HCT116 (cell line): ENCODE data around the gene DPF3. TPM values are rescaled to one million over a fixed set of nuclear protein-coding genes. Genes with fewer than 3 reads are reported as not detected.

ENCODE experiments used
- ATAC-seq: fragments of 200-7000 bp; cut with Tn5 transposase; 2 replicates; pipeline ENCODE4 v1.9.1; 2020; ENCODE audit warnings: mild to moderate bottlenecking, moderate library complexity
- BruUV-seq: library from RNA; stranded (reverse); fragments of 400-500 nt; replicated peaks from 2 replicates; lab custom pipeline; 2021; lab: Mats Ljungman, UMichigan
- CTCF ChIA-PET: fragments of 300-600 bp; sonication (Branson Sonifier 250); formaldehyde crosslinking; loops from one replicate; lab custom pipeline; 2021; ENCODE audit warnings: antibody characterized with exemption; lab: Charles Lee
- POLR2A ChIA-PET: fragments of 300-600, 350-600 bp; sonication (Branson Sonifier 250); formaldehyde crosslinking; loops from one replicate; lab custom pipeline; 2021; ENCODE audit warnings: antibody characterized with exemption; lab: Charles Lee
- RAD21 ChIA-PET, 2 experiments: fragments of 300-600 bp; sonication (Branson Sonifier 250); formaldehyde crosslinking; loops; one replicate each; lab custom pipeline; 2023; ENCODE audit warnings: low total read pairs in 2 of 2; ENCODE audit not compliant: uncharacterized antibody in 2 of 2, unreplicated experiment in 2 of 2, low non-redundant PET in 1 of 2; lab: Charles Lee
- DNase-seq: peaks from one replicate; pipeline ENCODE4 v3.0.0-alpha.2; 2010; ENCODE audit warnings: low read depth, low spot score
- H2AFZ ChIP-seq: fragments of 200-600 bp; shearing (Covaris generic), sonication (generic); 2 replicates; pipeline ENCODE4 v1.6.1; 2017; ENCODE audit warnings: low read depth, mixed run types, mixed read lengths, antibody characterized with exemption, low read length; ENCODE audit not compliant: poor library complexity, severe bottlenecking
- H3K27ac ChIP-seq: 2 replicates; pipeline ENCODE4 v1.5.1; 2012; ENCODE audit warnings: low read depth, low read length
- H3K27me3 ChIP-seq: fragments of 200-600 bp; sonication (generic); 2 replicates; pipeline ENCODE4 v1.6.1; 2016; ENCODE audit warnings: mixed run types, low read length, mixed read lengths; ENCODE audit not compliant: insufficient read depth
- H3K36me3 ChIP-seq, 2 experiments: fragments of 200-500 bp in 1 of 2; fragments of 200-600 bp in 1 of 2; sonication (Bioruptor generic) in 1 of 2; sonication (generic) in 1 of 2; 2 replicates each; pipeline versions ENCODE4 v1.5.1 to v1.6.1; 2014 to 2016; ENCODE audit warnings: low read length in 2 of 2, inconsistent platforms in 1 of 2, mixed read lengths in 1 of 2, mixed run types in 1 of 2; ENCODE audit not compliant: insufficient read depth in 2 of 2, control insufficient read depth in 1 of 2
- H3K4me1 ChIP-seq, 2 experiments: fragments of 200-600 bp in 1 of 2; sonication (generic) in 1 of 2; 2 replicates each; pipeline versions ENCODE4 v1.5.1 to v1.6.1; 2012 to 2017; ENCODE audit warnings: low read length in 2 of 2, inconsistent platforms in 1 of 2, mild to moderate bottlenecking in 1 of 2, mixed read lengths in 1 of 2, mixed run types in 1 of 2, moderate library complexity in 1 of 2; ENCODE audit not compliant: insufficient read depth in 2 of 2, control insufficient read depth in 1 of 2
- H3K4me2 ChIP-seq: fragments of 200-600 bp; sonication (generic); 2 replicates; pipeline ENCODE4 v1.6.1; 2017; ENCODE audit warnings: mixed run types, low read length, mixed read lengths
- H3K4me3 ChIP-seq, 2 experiments: fragments of 200-600 bp in 1 of 2; sonication (generic) in 1 of 2; replicated peaks in 1 of 2; 2 replicates each; pipeline ENCODE4 v1.5.1; 2011 to 2016; ENCODE audit warnings: low read length in 2 of 2, control low read depth in 1 of 2, low read depth in 1 of 2, mild to moderate bottlenecking in 1 of 2, mixed read lengths in 1 of 2, mixed run types in 1 of 2
- H3K79me2 ChIP-seq: fragments of 200-600 bp; sonication (generic); 2 replicates; pipeline ENCODE4 v1.6.1; 2017; ENCODE audit warnings: mild to moderate bottlenecking, mixed run types, low read length, moderate library complexity, mixed read lengths; ENCODE audit not compliant: insufficient read depth
- H3K9ac ChIP-seq: fragments of 200-600 bp; sonication (generic); 2 replicates; pipeline ENCODE4 v1.6.1; 2016; ENCODE audit warnings: low read length, mixed read lengths
- H3K9me2 ChIP-seq: fragments of 200-600 bp; sonication (generic), shearing (Covaris generic); 2 replicates; pipeline ENCODE4 v1.6.1; 2017; ENCODE audit warnings: mixed run types, mild to moderate bottlenecking, moderate library complexity; ENCODE audit not compliant: insufficient read depth
- H3K9me3 ChIP-seq, 2 experiments: fragments of 200-500 bp in 1 of 2; fragments of 200-600 bp in 1 of 2; sonication (Bioruptor generic) in 1 of 2; sonication (generic) in 1 of 2; 2 replicates each; pipeline ENCODE4 v1.6.1; 2014 to 2017; ENCODE audit warnings: low read length in 2 of 2, mixed read lengths in 2 of 2, inconsistent platforms in 1 of 2, low read depth in 1 of 2, mild to moderate bottlenecking in 1 of 2, mixed run types in 1 of 2, moderate library complexity in 1 of 2; ENCODE audit not compliant: control insufficient read depth in 1 of 2, insufficient read depth in 1 of 2
- H4K20me1 ChIP-seq: fragments of 200-600 bp; sonication (generic), shearing (Covaris generic); 2 replicates; pipeline ENCODE4 v1.6.1; 2017; ENCODE audit warnings: mixed run types, mild to moderate bottlenecking, moderate library complexity; ENCODE audit not compliant: insufficient read depth
- CEBPB ChIP-seq: IDR thresholded peaks from 2 replicates; pipeline ENCODE4 v1.6.1; 2012; ENCODE audit warnings: low read depth
- EGR1 ChIP-seq: IDR thresholded peaks from 2 replicates; pipeline ENCODE4 v1.6.1; 2012; ENCODE audit warnings: low read depth
- EZH2 ChIP-seq: fragments of 200-600 bp; sonication (generic); IDR thresholded peaks from 2 replicates; pipeline ENCODE4 v1.6.1; 2017; ENCODE audit warnings: antibody characterized with exemption, mixed run types
- EZH2phosphoT487 ChIP-seq: fragments of 200-600 bp; IDR thresholded peaks from 2 replicates; pipeline ENCODE4 v1.6.1; 2018; ENCODE audit warnings: antibody characterized with exemption, borderline replicate concordance
- FOSL1 ChIP-seq: IDR thresholded peaks from 2 replicates; pipeline ENCODE4 v1.6.1; 2012; ENCODE audit warnings: low read depth
- MAX ChIP-seq: IDR thresholded peaks from 2 replicates; pipeline ENCODE4 v1.6.1; 2012
- POLR2A ChIP-seq: IDR thresholded peaks from 2 replicates; pipeline ENCODE4 v1.7.0; 2011; ENCODE audit warnings: borderline replicate concordance; ENCODE audit not compliant: insufficient read depth, insufficient read length; ENCODE audit errors: extremely low read depth
- RAD21 ChIP-seq: IDR thresholded peaks from 2 replicates; pipeline ENCODE4 v1.6.1; 2012; ENCODE audit warnings: low read depth, mild to moderate bottlenecking
- SIN3A ChIP-seq: IDR thresholded peaks from 2 replicates; pipeline ENCODE4 v1.6.1; 2012; ENCODE audit warnings: low read depth
- SP1 ChIP-seq: IDR thresholded peaks from 2 replicates; pipeline ENCODE4 v1.6.1; 2012; ENCODE audit warnings: low read depth
- SRF ChIP-seq: IDR thresholded peaks from 2 replicates; pipeline ENCODE4 v1.6.1; 2012; ENCODE audit warnings: low read depth
- TCF7L2 ChIP-seq: IDR thresholded peaks from 2 replicates; pipeline ENCODE4 v1.7.0; 2011; ENCODE audit warnings: borderline replicate concordance, inconsistent platforms; ENCODE audit not compliant: insufficient read depth, insufficient read length; ENCODE audit errors: extremely low read depth
- YY1 ChIP-seq: IDR thresholded peaks from 2 replicates; pipeline ENCODE4 v1.6.1; 2011; ENCODE audit warnings: low read length, low read depth, moderate library complexity, mild to moderate bottlenecking; ENCODE audit not compliant: insufficient replicate concordance; ENCODE audit errors: extremely low read depth
- ZBTB33 ChIP-seq: IDR thresholded peaks from 2 replicates; pipeline ENCODE4 v1.6.1; 2011; ENCODE audit warnings: mild to moderate bottlenecking, low read length, moderate library complexity; ENCODE audit not compliant: insufficient replicate concordance; ENCODE audit errors: extremely low read depth
- ZFX ChIP-seq: fragments of 450-650 bp; IDR thresholded peaks from 2 replicates; pipeline ENCODE4 v1.6.1; 2017
- ZNF274 ChIP-seq: fragments of 200-500 bp; sonication (Bioruptor generic); IDR thresholded peaks from 2 replicates; pipeline ENCODE4 v1.6.1; 2014; ENCODE audit warnings: mild to moderate bottlenecking, low read depth, low read length, inconsistent platforms
- intact Hi-C: fragments of 100-400 bp; cut with micrococcal nuclease; formaldehyde crosslinking; loops from 2 replicates; pipeline ENCODE4 v1.10.0; 2022
- total RNA-seq: library from RNA; stranded (reverse); gene quantifications from one replicate; pipeline ENCODE4 v1.2.1, GENCODE V29; 2021; ENCODE audit not compliant: unreplicated experiment

The DPF3 gene
- total RNA-seq, 1 experiment from 2014 or later, result 0.27 TPM

GRCh38 chr14:72883961-72884360, 9.9 kb downstream of the DPF3 start:
- Histone ChIP-seq H3K27ac (no peak overlapping the region), H3K4me2 (no peak overlapping the region), H3K4me3 (no peak overlapping the region), H4K20me1 (no peaks in the 10 kb centered on the region), H3K9me3 (no peaks in the 10 kb centered on the region)
- no TSS peak for BruUV-seq
- POLR2A ChIA-PET, result no interaction called here
- no peak for DNase-seq
- RAD21 ChIA-PET, result interaction anchor here in 1 of 2 experiments (1.1 kb wide), 1 partner anchor 21 kb away, joined by 4 read pairs; no protein-coding TSS in a partner anchor
- CTCF ChIA-PET, result no interaction called here
- TF ChIP-seq EZH2 (no peak), SIN3A (no peak), EZH2phosphoT487 (no peak), MAX (no peak), TCF7L2 (no peak), ZFX (no peak), FOSL1 (no peak), RAD21 (no peak)
- TF ChIP-seq, all 23 proteins: peak for 0
- Histone ChIP-seq H3K79me2 (no peaks in the 10 kb centered on the region), H3K4me1 (no peaks in the 10 kb centered on the region), H2AFZ (no peak overlapping the region), H3K9me2 (no peaks in the 10 kb centered on the region), H3K27me3 (peaks cover 9% of the 10 kb centered on the region; the same call in 1 of the 2 replicates), H3K36me3 (no peaks in the 10 kb centered on the region), H3K9ac (no peak overlapping the region)
- intact Hi-C loops, result no loop called here
- ATAC-seq, result no peak

GRCh38 chr14:72883109-72883508, 10.8 kb downstream of the DPF3 start:
- ChIA-PET RAD21 (no interaction called here), CTCF (no interaction called here), POLR2A (no interaction called here)
- BruUV-seq, result no TSS peak
- Histone ChIP-seq H3K9ac (no peak overlapping the region), H4K20me1 (no peaks in the 10 kb centered on the region), H3K4me2 (no peak overlapping the region), H3K27ac (no peak overlapping the region), H3K4me3 (no peak overlapping the region), H2AFZ (no peak overlapping the region), H3K4me1 (no peaks in the 10 kb centered on the region), H3K27me3 (peaks cover 9% of the 10 kb centered on the region; the same call in 1 of the 2 replicates), H3K36me3 (no peaks in the 10 kb centered on the region), H3K9me3 (no peaks in the 10 kb centered on the region), H3K9me2 (no peaks in the 10 kb centered on the region), H3K79me2 (no peaks in the 10 kb centered on the region)
- ATAC-seq, result no peak
- intact Hi-C loops, result no loop called here
- no peak for TF ChIP-seq FOSL1
- no peak for TF ChIP-seq YY1
- TF ChIP-seq ZBTB33, result no peak
- no peak for TF ChIP-seq EZH2phosphoT487
- no peak for TF ChIP-seq SRF
- no peak for TF ChIP-seq CEBPB
- no peak for TF ChIP-seq EGR1
- TF ChIP-seq ZFX, result no peak
- no peak for TF ChIP-seq SP1
- TF ChIP-seq POLR2A, result no peak
- TF ChIP-seq ZNF274, result no peak
- DNase-seq, result no peak
